Right lobe of liver (tissue), 4 donors: ENCODE data around the gene SPACA7.

ENCODE experiments used
- POLR2A ChIP-seq: fragments of 450-650 bp; IDR thresholded peaks from one replicate; pipeline ENCODE4 v1.6.1; 2017; ENCODE audit warnings: antibody characterized with exemption, mild to moderate bottlenecking
- TF ChIP-seq, protein P1 (sequence below), 4 donors: fragments of 200-600 bp in 3 of 4; fragments of 450-650 bp in 1 of 4; IDR thresholded peaks; one replicate each; pipeline versions ENCODE4 v1.5.1 to v1.8.0; 2016 to 2022; ENCODE audit warnings: antibody characterized with exemption in 4 of 4, mild to moderate bottlenecking in 2 of 4
- donor health status: DM: no; HTN: no; CAD: no.
- donor health status: DM: no; HTN: no; CAD: no.
- donor health status: DM: no; HTN: yes; CAD: no.

DNA sequence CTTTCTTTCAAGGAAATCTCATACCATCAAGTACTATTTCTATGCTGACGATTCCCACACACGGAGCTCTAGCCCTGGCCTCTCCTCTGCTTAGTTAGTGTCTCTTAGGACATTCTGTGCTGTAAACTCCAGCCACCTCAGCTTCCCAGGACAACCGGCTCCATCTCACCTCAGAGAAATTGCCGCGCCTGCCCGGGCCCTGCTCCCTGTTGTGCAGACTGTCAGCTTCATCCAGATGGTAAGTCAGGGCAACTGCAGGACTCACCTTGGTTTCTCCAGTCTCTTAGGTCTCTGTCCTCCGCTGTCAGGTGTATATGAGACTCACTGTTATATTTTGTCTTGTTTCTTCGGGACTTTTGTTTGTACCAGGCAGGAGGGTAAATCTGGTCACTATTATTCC, 98.7 kb downstream of the SPACA7 start:
- TF ChIP-seq, protein P1, sequence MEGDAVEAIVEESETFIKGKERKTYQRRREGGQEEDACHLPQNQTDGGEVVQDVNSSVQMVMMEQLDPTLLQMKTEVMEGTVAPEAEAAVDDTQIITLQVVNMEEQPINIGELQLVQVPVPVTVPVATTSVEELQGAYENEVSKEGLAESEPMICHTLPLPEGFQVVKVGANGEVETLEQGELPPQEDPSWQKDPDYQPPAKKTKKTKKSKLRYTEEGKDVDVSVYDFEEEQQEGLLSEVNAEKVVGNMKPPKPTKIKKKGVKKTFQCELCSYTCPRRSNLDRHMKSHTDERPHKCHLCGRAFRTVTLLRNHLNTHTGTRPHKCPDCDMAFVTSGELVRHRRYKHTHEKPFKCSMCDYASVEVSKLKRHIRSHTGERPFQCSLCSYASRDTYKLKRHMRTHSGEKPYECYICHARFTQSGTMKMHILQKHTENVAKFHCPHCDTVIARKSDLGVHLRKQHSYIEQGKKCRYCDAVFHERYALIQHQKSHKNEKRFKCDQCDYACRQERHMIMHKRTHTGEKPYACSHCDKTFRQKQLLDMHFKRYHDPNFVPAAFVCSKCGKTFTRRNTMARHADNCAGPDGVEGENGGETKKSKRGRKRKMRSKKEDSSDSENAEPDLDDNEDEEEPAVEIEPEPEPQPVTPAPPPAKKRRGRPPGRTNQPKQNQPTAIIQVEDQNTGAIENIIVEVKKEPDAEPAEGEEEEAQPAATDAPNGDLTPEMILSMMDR (IDR thresholded peaks at IDR 0.05), result no peak
- TF ChIP-seq POLR2A, result no peak
